HEK293 (cell line): ENCODE data around the gene ETV1.

ENCODE experiments used
- GFI1B ChIP-seq: fragments of 450-650 bp; formaldehyde crosslinking; IDR thresholded peaks from 2 replicates; pipeline ENCODE4 v1.5.1; 2016; ENCODE audit warnings: missing biosample characterization, missing genetic modification characterization
- GLI4 ChIP-seq: fragments of 450-650 bp; formaldehyde crosslinking; IDR thresholded peaks from 2 replicates; pipeline ENCODE4 v1.5.1; 2016; ENCODE audit warnings: missing biosample characterization, missing genetic modification characterization
- GLIS1 ChIP-seq: fragments of 450-650 bp; formaldehyde crosslinking; IDR thresholded peaks from 2 replicates; pipeline ENCODE4 v1.5.1; 2016; ENCODE audit warnings: missing biosample characterization, missing genetic modification characterization
- HOXA7 ChIP-seq: sonication (generic); formaldehyde crosslinking; IDR thresholded peaks from 2 replicates; pipeline ENCODE4 v1.8.1; 2022; ENCODE audit warnings: missing genetic modification reagents, borderline replicate concordance
- IKZF3 ChIP-seq: fragments of 450-650 bp; IDR thresholded peaks from 2 replicates; pipeline ENCODE4 v1.5.0; 2018; ENCODE audit warnings: missing biosample characterization, mild to moderate bottlenecking, missing genetic modification characterization, moderate library complexity
- KLF7 ChIP-seq: fragments of 450-650 bp; formaldehyde crosslinking; IDR thresholded peaks from 2 replicates; pipeline ENCODE4 v1.5.1; 2016; ENCODE audit warnings: missing biosample characterization, missing genetic modification characterization, borderline replicate concordance
- ZBTB11 ChIP-seq: fragments of 450-650 bp; formaldehyde crosslinking; conservative IDR thresholded peaks from 2 replicates; pipeline ENCODE4 v1.5.1; 2016; ENCODE audit warnings: low read depth, missing biosample characterization, missing genetic modification characterization
- ZBTB48 ChIP-seq: fragments of 450-650 bp; formaldehyde crosslinking; IDR thresholded peaks from 2 replicates; pipeline ENCODE4 v1.5.1; 2016; ENCODE audit warnings: missing biosample characterization, missing genetic modification characterization
- ZFP41 ChIP-seq: fragments of 450-650 bp; formaldehyde crosslinking; IDR thresholded peaks from 2 replicates; pipeline ENCODE4 v1.5.1; 2016; ENCODE audit warnings: missing biosample characterization, missing genetic modification characterization, borderline replicate concordance
- ZNF132 ChIP-seq: fragments of 450-650 bp; formaldehyde crosslinking; IDR thresholded peaks from 2 replicates; pipeline ENCODE4 v1.5.1; 2017; ENCODE audit warnings: missing biosample characterization, missing genetic modification characterization, borderline replicate concordance
- ZNF138 ChIP-seq: fragments of 450-650 bp; formaldehyde crosslinking; IDR thresholded peaks from 2 replicates; pipeline ENCODE4 v1.5.1; 2016; ENCODE audit warnings: missing biosample characterization, missing genetic modification characterization, borderline replicate concordance
- ZNF19 ChIP-seq: fragments of 450-650 bp; formaldehyde crosslinking; IDR thresholded peaks from 2 replicates; pipeline ENCODE4; 2016; ENCODE audit warnings: missing biosample characterization, missing genetic modification characterization, low read depth
- ZNF302 ChIP-seq: fragments of 450-650 bp; formaldehyde crosslinking; IDR thresholded peaks from 2 replicates; pipeline ENCODE4 v1.5.1; 2016; ENCODE audit warnings: missing biosample characterization, missing genetic modification characterization, low read depth
- ZNF311 ChIP-seq: fragments of 450-650 bp; formaldehyde crosslinking; IDR thresholded peaks from 2 replicates; pipeline ENCODE4 v1.5.1; 2017; ENCODE audit warnings: missing biosample characterization, missing genetic modification characterization, borderline replicate concordance
- ZNF473 ChIP-seq: fragments of 450-650 bp; formaldehyde crosslinking; IDR thresholded peaks from 2 replicates; pipeline ENCODE4 v1.5.1; 2017; ENCODE audit warnings: missing biosample characterization, missing genetic modification characterization
- ZNF510 ChIP-seq: fragments of 450-650 bp; formaldehyde crosslinking; IDR thresholded peaks from 2 replicates; pipeline ENCODE4 v1.5.1; 2018; ENCODE audit warnings: mild to moderate bottlenecking, missing genetic modification characterization, missing biosample characterization; ENCODE audit not compliant: insufficient replicate concordance
- ZNF548 ChIP-seq: fragments of 450-650 bp; formaldehyde crosslinking; IDR thresholded peaks from 2 replicates; pipeline ENCODE4 v1.5.1; 2016; ENCODE audit warnings: missing biosample characterization, missing genetic modification characterization
- ZNF560 ChIP-seq: fragments of 450-650 bp; formaldehyde crosslinking; IDR thresholded peaks from 2 replicates; pipeline ENCODE4 v1.5.1; 2017; ENCODE audit warnings: missing biosample characterization, missing genetic modification characterization, borderline replicate concordance
- ZNF585B ChIP-seq: fragments of 450-650 bp; formaldehyde crosslinking; IDR thresholded peaks from 2 replicates; pipeline ENCODE4 v1.5.1; 2016; ENCODE audit warnings: missing biosample characterization, missing genetic modification characterization
- ZNF701 ChIP-seq: fragments of 450-650 bp; formaldehyde crosslinking; IDR thresholded peaks from 2 replicates; pipeline ENCODE4 v1.5.1; 2016; ENCODE audit warnings: missing biosample characterization, missing genetic modification characterization
- ZNF707 ChIP-seq: fragments of 450-650 bp; formaldehyde crosslinking; IDR thresholded peaks from 2 replicates; pipeline ENCODE4 v1.5.1; 2016; ENCODE audit warnings: missing biosample characterization, missing genetic modification characterization
- ZNF785 ChIP-seq: fragments of 450-650 bp; formaldehyde crosslinking; IDR thresholded peaks from 2 replicates; pipeline ENCODE4 v1.5.1; 2016; ENCODE audit warnings: missing biosample characterization, missing genetic modification characterization
- ZNF791 ChIP-seq: fragments of 450-650 bp; formaldehyde crosslinking; IDR thresholded peaks from 2 replicates; pipeline ENCODE4 v1.5.1; 2016; ENCODE audit warnings: missing biosample characterization, missing genetic modification characterization
- ZNF792 ChIP-seq: fragments of 450-650 bp; formaldehyde crosslinking; IDR thresholded peaks from 2 replicates; pipeline ENCODE4 v1.5.1; 2016; ENCODE audit warnings: missing biosample characterization, missing genetic modification characterization
- ZNF830 ChIP-seq: fragments of 450-650 bp; IDR thresholded peaks from 2 replicates; pipeline ENCODE4 v1.5.0; 2018; ENCODE audit warnings: missing biosample characterization, missing genetic modification characterization, low read depth, mild to moderate bottlenecking, moderate library complexity
- ZSCAN5A ChIP-seq: fragments of 450-650 bp; formaldehyde crosslinking; IDR thresholded peaks from 2 replicates; pipeline ENCODE4 v1.5.1; 2016; ENCODE audit warnings: missing biosample characterization, missing genetic modification characterization
- TF ChIP-seq, protein P1 (sequence below): fragments of 450-650 bp; formaldehyde crosslinking; IDR thresholded peaks from 2 replicates; pipeline ENCODE4 v1.5.1; 2017; ENCODE audit warnings: missing biosample characterization, mild to moderate bottlenecking, missing genetic modification characterization, moderate library complexity
- TF ChIP-seq, protein P2 (sequence below): fragments of 450-650 bp; formaldehyde crosslinking; IDR thresholded peaks from 2 replicates; pipeline ENCODE4 v1.5.1; 2016; ENCODE audit warnings: missing biosample characterization, missing genetic modification characterization, low read depth

The ETV1 gene

GRCh38 chr7:13920053-13920697 lies 69.3 kb downstream of the ETV1 start (continued):
- TF ChIP-seq ZBTB11 (no peak), ZSCAN5A (tag by site-specific recombination) (no peak), ZNF510 (tag by site-specific recombination) (no peak), ZNF707 (tag by site-specific recombination) (no peak), HOXA7 (CRISPR knock-in tag) (no peak), ZNF830 (tag by site-specific recombination) (no peak), ZNF792 (tag by site-specific recombination) (no peak), ZNF585B (no peak), ZNF302 (0 out of 2 replicates have a peak, but pooled peaks have one; percentile 8), KLF7 (peak; percentile 61; the same call in 1 of the 2 replicates), ZNF132 (tag by site-specific recombination) (no peak), GLIS1 (tag by site-specific recombination) (peak; percentile 86), GFI1B (tag by site-specific recombination) (peak; percentile 95), IKZF3 (tag by site-specific recombination) (peak; percentile 87), ZNF701 (tag by site-specific recombination) (no peak), ZNF548 (tag by site-specific recombination) (no peak), GLI4 (tag by site-specific recombination) (no peak), ZNF19 (tag by site-specific recombination) (peak; percentile 83; the same call in 1 of the 2 replicates), ZNF473 (no peak), ZNF138 (tag by site-specific recombination) (no peak), ZNF785 (no peak), ZNF560 (tag by site-specific recombination) (no peak), ZFP41 (tag by site-specific recombination) (no peak), ZNF791 (no peak), ZNF311 (tag by site-specific recombination) (no peak), ZBTB48 (tag by site-specific recombination) (no peak)
- TF ChIP-seq, protein P1, sequence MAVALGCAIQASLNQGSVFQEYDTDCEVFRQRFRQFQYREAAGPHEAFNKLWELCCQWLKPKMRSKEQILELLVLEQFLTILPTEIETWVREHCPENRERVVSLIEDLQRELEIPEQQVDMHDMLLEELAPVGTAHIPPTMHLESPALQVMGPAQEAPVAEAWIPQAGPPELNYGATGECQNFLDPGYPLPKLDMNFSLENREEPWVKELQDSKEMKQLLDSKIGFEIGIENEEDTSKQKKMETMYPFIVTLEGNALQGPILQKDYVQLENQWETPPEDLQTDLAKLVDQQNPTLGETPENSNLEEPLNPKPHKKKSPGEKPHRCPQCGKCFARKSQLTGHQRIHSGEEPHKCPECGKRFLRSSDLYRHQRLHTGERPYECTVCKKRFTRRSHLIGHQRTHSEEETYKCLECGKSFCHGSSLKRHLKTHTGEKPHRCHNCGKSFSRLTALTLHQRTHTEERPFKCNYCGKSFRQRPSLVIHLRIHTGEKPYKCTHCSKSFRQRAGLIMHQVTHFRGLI (tag by site-specific recombination): peak; percentile 58; the same call in 1 of the 2 replicates
- TF ChIP-seq, protein P2, sequence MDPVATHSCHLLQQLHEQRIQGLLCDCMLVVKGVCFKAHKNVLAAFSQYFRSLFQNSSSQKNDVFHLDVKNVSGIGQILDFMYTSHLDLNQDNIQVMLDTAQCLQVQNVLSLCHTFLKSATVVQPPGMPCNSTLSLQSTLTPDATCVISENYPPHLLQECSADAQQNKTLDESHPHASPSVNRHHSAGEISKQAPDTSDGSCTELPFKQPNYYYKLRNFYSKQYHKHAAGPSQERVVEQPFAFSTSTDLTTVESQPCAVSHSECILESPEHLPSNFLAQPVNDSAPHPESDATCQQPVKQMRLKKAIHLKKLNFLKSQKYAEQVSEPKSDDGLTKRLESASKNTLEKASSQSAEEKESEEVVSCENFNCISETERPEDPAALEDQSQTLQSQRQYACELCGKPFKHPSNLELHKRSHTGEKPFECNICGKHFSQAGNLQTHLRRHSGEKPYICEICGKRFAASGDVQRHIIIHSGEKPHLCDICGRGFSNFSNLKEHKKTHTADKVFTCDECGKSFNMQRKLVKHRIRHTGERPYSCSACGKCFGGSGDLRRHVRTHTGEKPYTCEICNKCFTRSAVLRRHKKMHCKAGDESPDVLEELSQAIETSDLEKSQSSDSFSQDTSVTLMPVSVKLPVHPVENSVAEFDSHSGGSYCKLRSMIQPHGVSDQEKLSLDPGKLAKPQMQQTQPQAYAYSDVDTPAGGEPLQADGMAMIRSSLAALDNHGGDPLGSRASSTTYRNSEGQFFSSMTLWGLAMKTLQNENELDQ (tag by site-specific recombination): no peak
